HepG2 (cell line): Measurements from ENCODE around the gene TRRAP.

ENCODE experiments used
- CREM ChIP-seq, 2 experiments: sonication (generic) in 1 of 2; formaldehyde crosslinking in 1 of 2; IDR thresholded peaks; 2 replicates each; pipeline versions ENCODE4 v1.4.0 to v1.6.1; 2016 to 2020; ENCODE audit warnings: antibody characterized with exemption in 1 of 2, mild to moderate bottlenecking in 1 of 2, missing genetic modification reagents in 1 of 2
- ELF4 ChIP-seq: sonication (generic); formaldehyde crosslinking; IDR thresholded peaks from 2 replicates; pipeline ENCODE4 v1.5.0; 2020; ENCODE audit warnings: missing genetic modification reagents, mild to moderate bottlenecking, moderate library complexity, borderline replicate concordance
- JUND ChIP-seq: sonication (generic); formaldehyde crosslinking; IDR thresholded peaks from 2 replicates; pipeline ENCODE4 v1.8.0; 2022; ENCODE audit warnings: mild to moderate bottlenecking, missing genetic modification reagents
- NAIF1 ChIP-seq: sonication (generic); formaldehyde crosslinking; IDR thresholded peaks from 2 replicates; pipeline ENCODE4 v1.5.0; 2020; ENCODE audit warnings: mild to moderate bottlenecking, missing genetic modification reagents, borderline replicate concordance
- PATZ1 ChIP-seq: sonication (generic); formaldehyde crosslinking; IDR thresholded peaks from 2 replicates; pipeline ENCODE4 v1.4.0; 2020; ENCODE audit warnings: missing genetic modification reagents
- PAWR ChIP-seq: sonication (generic); formaldehyde crosslinking; IDR thresholded peaks from 2 replicates; pipeline ENCODE4 v1.4.0; 2020; ENCODE audit warnings: missing genetic modification reagents, mild to moderate bottlenecking, borderline replicate concordance
- XBP1 ChIP-seq: sonication (generic); formaldehyde crosslinking; IDR thresholded peaks from 2 replicates; pipeline ENCODE4 v1.5.0; 2020; ENCODE audit warnings: missing genetic modification reagents
- ZBTB40 ChIP-seq, 2 experiments: fragments of 450-650 bp in 1 of 2; sonication (generic) in 1 of 2; formaldehyde crosslinking in 1 of 2; IDR thresholded peaks; 2 replicates each; pipeline versions ENCODE4 v1.6.1 to v1.8.0; 2016 to 2022; ENCODE audit warnings: antibody characterized with exemption in 1 of 2, mild to moderate bottlenecking in 1 of 2, missing genetic modification reagents in 1 of 2
- ZNF546 ChIP-seq: sonication (generic); formaldehyde crosslinking; conservative IDR thresholded peaks from 2 replicates; pipeline ENCODE4 v1.8.1; 2023; ENCODE audit warnings: mild to moderate bottlenecking, missing genetic modification reagents
- ZNF572 ChIP-seq: sonication (generic); formaldehyde crosslinking; IDR thresholded peaks from 2 replicates; pipeline ENCODE4 v1.5.1; 2020; ENCODE audit warnings: mild to moderate bottlenecking, missing genetic modification reagents
- ZNF749 ChIP-seq: sonication (generic); formaldehyde crosslinking; IDR thresholded peaks from 2 replicates; pipeline ENCODE4 v1.8.0; 2022; ENCODE audit warnings: mild to moderate bottlenecking, missing genetic modification reagents, moderate library complexity, borderline replicate concordance
- ZSCAN25 ChIP-seq: sonication (generic); formaldehyde crosslinking; IDR thresholded peaks from 2 replicates; pipeline ENCODE4 v1.8.0; 2022; ENCODE audit warnings: mild to moderate bottlenecking, missing genetic modification reagents
- TF ChIP-seq, protein P1 (sequence below): sonication (generic); formaldehyde crosslinking; IDR thresholded peaks from 2 replicates; pipeline ENCODE4 v1.5.0; 2020; ENCODE audit warnings: mild to moderate bottlenecking, missing genetic modification reagents, moderate library complexity
- TF ChIP-seq, protein P2 (sequence below): IDR thresholded peaks from 2 replicates; pipeline ENCODE4 v1.6.1; 2012; ENCODE audit warnings: low read depth, low read length, improper control_type of control experiment

DNA sequence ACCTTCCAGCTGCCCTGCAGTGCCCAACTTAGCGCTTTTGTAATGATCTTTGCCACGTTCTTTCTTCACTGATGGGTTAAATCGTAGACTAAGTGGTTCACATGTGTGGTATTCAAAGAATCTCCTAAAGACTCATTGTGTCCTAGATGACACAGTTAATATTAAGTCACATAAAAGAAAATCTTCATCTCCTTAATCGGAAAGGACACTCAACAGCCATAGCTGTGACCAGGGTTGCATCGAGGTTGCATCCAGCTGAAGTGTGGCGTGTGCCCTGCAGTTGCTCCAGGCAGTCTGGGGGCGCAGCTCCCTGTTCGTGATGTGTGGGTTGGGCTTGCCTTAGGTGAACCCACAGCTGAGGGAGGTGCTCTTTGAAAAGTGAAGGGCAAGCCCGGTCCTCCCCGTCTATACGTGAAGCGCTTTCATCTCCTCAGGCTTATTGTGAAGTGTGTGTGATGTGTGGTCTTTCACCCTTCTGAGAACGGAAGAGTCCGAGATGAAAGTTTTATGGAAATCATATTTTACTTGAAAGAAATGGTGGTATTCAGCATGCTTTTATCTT lies 122.7 kb downstream of the TRRAP start:
- TF ChIP-seq PAWR (no peak), CREM (IDR thresholded peaks at IDR 0.05) (no peak), CREM (CRISPR knock-in tag; IDR thresholded peaks at IDR 0.05) (no peak), ZSCAN25 (CRISPR knock-in tag) (no peak), PATZ1 (CRISPR knock-in tag) (no peak), ZNF749 (CRISPR knock-in tag) (no peak), ZNF572 (no peak), ZBTB40 (IDR thresholded peaks at IDR 0.05) (no peak), ZBTB40 (CRISPR knock-in tag; IDR thresholded peaks at IDR 0.05) (no peak), NAIF1 (CRISPR knock-in tag) (no peak), JUND (no peak), XBP1 (CRISPR knock-in tag) (no peak), ZNF546 (CRISPR knock-in tag) (no peak), ELF4 (CRISPR knock-in tag) (no peak)
- TF ChIP-seq, protein P1, sequence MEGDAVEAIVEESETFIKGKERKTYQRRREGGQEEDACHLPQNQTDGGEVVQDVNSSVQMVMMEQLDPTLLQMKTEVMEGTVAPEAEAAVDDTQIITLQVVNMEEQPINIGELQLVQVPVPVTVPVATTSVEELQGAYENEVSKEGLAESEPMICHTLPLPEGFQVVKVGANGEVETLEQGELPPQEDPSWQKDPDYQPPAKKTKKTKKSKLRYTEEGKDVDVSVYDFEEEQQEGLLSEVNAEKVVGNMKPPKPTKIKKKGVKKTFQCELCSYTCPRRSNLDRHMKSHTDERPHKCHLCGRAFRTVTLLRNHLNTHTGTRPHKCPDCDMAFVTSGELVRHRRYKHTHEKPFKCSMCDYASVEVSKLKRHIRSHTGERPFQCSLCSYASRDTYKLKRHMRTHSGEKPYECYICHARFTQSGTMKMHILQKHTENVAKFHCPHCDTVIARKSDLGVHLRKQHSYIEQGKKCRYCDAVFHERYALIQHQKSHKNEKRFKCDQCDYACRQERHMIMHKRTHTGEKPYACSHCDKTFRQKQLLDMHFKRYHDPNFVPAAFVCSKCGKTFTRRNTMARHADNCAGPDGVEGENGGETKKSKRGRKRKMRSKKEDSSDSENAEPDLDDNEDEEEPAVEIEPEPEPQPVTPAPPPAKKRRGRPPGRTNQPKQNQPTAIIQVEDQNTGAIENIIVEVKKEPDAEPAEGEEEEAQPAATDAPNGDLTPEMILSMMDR: no peak
- TF ChIP-seq, protein P2, sequence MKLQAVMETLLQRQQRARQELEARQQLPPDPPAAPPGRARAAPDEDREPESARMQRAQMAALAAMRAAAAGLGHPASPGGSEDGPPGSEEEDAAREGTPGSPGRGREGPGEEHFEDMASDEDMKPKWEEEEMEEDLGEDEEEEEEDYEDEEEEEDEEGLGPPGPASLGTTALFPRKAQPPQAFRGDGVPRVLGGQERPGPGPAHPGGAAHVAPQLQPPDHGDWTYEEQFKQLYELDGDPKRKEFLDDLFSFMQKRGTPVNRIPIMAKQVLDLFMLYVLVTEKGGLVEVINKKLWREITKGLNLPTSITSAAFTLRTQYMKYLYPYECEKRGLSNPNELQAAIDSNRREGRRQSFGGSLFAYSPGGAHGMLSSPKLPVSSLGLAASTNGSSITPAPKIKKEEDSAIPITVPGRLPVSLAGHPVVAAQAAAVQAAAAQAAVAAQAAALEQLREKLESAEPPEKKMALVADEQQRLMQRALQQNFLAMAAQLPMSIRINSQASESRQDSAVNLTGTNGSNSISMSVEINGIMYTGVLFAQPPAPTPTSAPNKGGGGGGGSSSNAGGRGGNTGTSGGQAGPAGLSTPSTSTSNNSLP: no peak
